WERI-Rb-1 (cell line): ENCODE data around the gene SMO.
"Not testable (repeated sequence)": the region's sequence is repeated elsewhere in the genome, so short reads cannot be mapped to it uniquely, and the experiment has no call there.

Source experiments
- DNase-seq: peaks from one replicate; pipeline ENCODE4 v3.0.0-alpha.2; 2020
- H3K27ac ChIP-seq: fragments of 250-450 bp; sonication (Bioruptor Pico); 2 replicates; pipeline ENCODE4 v1.5.1; 2020; ENCODE audit warnings: mild to moderate bottlenecking, moderate library complexity
- H3K27me3 ChIP-seq: fragments of 250-450 bp; sonication (Bioruptor Pico); 2 replicates; pipeline ENCODE4 v1.5.1; 2021; ENCODE audit warnings: mild to moderate bottlenecking, low read depth, moderate library complexity; ENCODE audit not compliant: insufficient read depth, severe bottlenecking
- H3K36me3 ChIP-seq: fragments of 250-450 bp; sonication (Bioruptor Pico); 2 replicates; pipeline ENCODE4 v1.5.1; 2020; ENCODE audit warnings: mild to moderate bottlenecking, moderate library complexity
- H3K4me3 ChIP-seq: 2 replicates; pipeline ENCODE4 v1.5.1; 2011; ENCODE audit warnings: low read depth, mild to moderate bottlenecking, control low read depth, low read length
- H3K9me3 ChIP-seq: fragments of 250-450 bp; sonication (Bioruptor Pico); 2 replicates; pipeline ENCODE4 v1.5.1; 2021; ENCODE audit warnings: mild to moderate bottlenecking, moderate library complexity; ENCODE audit not compliant: severe bottlenecking
- CTCF ChIP-seq: IDR thresholded peaks from 2 replicates; pipeline ENCODE4 v1.5.1; 2011; ENCODE audit warnings: low read depth, mild to moderate bottlenecking, control low read depth, inconsistent platforms, low read length

SMO gene

GRCh38 chr7:129252128-129252527 is 63.7 kb downstream of the SMO start:
- TF ChIP-seq CTCF: no peak

GRCh38 chr7:129252603-129253002 is 64.2 kb downstream of the SMO start:
- not testable (repeated sequence) for H3K9me3 ChIP-seq, H3K27me3 ChIP-seq, H3K4me3 ChIP-seq, DNase-seq, H3K36me3 ChIP-seq
- 0 out of 2 replicates have a peak overlapping the region, but pooled peaks have one; percentile 25 for H3K27ac ChIP-seq

More at GRCh38 chr7:129252128-129252527, 63.7 kb downstream of the SMO start:
- H3K27me3 ChIP-seq: no peaks in the 10 kb centered on the region
- H3K4me3 ChIP-seq: no peak overlapping the region
- H3K9me3 ChIP-seq: no peaks in the 10 kb centered on the region
- no peaks in the 10 kb centered on the region for H3K36me3 ChIP-seq
- no peak overlapping the region; the same call in 1 of the 2 replicates for H3K27ac ChIP-seq
- no peak for DNase-seq

GRCh38 chr7:129255800-129256199 is 67.4 kb downstream of the SMO start:
- H3K4me3 ChIP-seq: no peak overlapping the region
- H3K27ac ChIP-seq: no peak overlapping the region
- no peaks in the 10 kb centered on the region for H3K9me3 ChIP-seq
- no peaks in the 10 kb centered on the region for H3K27me3 ChIP-seq
- no peaks in the 10 kb centered on the region for H3K36me3 ChIP-seq
- DNase-seq: no peak
- TF ChIP-seq CTCF: no peak

GRCh38 chr7:129256221-129256620 is 67.8 kb downstream of the SMO start:
- Histone ChIP-seq H3K27me3 (no peaks in the 10 kb centered on the region), H3K9me3 (no peaks in the 10 kb centered on the region), H3K27ac (no peak overlapping the region), H3K4me3 (no peak overlapping the region), H3K36me3 (no peaks in the 10 kb centered on the region)
- no peak for TF ChIP-seq CTCF
- no peak for DNase-seq

- no peak for TF ChIP-seq CTCF
- H3K27ac ChIP-seq: no peak overlapping the region
- no peak for DNase-seq
These were observed 68.7 kb downstream of the SMO start for GRCh38 chr7:129257168-129257567.

GRCh38 chr7:129258649-129259389 is 70.4 kb downstream of the SMO start:
- no peak for DNase-seq
- Histone ChIP-seq H3K27ac (no peak overlapping the region), H3K27me3 (no peaks in the 10 kb centered on the region), H3K4me3 (no peak overlapping the region), H3K36me3 (no peaks in the 10 kb centered on the region), H3K9me3 (no peaks in the 10 kb centered on the region)
- no peak for TF ChIP-seq CTCF

More at GRCh38 chr7:129257168-129257567, 68.7 kb downstream of the SMO start:
- Histone ChIP-seq H3K4me3 (no peak overlapping the region), H3K9me3 (no peaks in the 10 kb centered on the region), H3K27me3 (no peaks in the 10 kb centered on the region), H3K36me3 (no peaks in the 10 kb centered on the region)
